Glutamatergic neuron (in vitro differentiated cells): ENCODE results near the gene HS3ST3B1. TPM values are rescaled to one million over a fixed set of nuclear protein-coding genes. Genes with fewer than 3 reads are reported as not detected.

Source experiments
- DNase-seq: peaks from one replicate; pipeline ENCODE4 v3.0.0; 2022
- H3K27ac Mint-ChIP-seq: one replicate; pipeline ENCODE4 v1.8.0; 2020; ENCODE audit warnings: mild to moderate bottlenecking, mixed read lengths, inconsistent platforms; ENCODE audit not compliant: unreplicated experiment
- H3K27me3 Mint-ChIP-seq: one replicate; pipeline ENCODE4 v1.8.0; 2020; ENCODE audit warnings: mild to moderate bottlenecking, moderate library complexity, mixed read lengths, inconsistent platforms; ENCODE audit not compliant: unreplicated experiment
- H3K36me3 Mint-ChIP-seq: one replicate; pipeline ENCODE4 v1.8.0; 2020; ENCODE audit warnings: mild to moderate bottlenecking, mixed read lengths, inconsistent platforms; ENCODE audit not compliant: unreplicated experiment
- H3K4me1 Mint-ChIP-seq: one replicate; pipeline ENCODE4 v1.8.0; 2020; ENCODE audit warnings: mild to moderate bottlenecking, low read depth, mixed read lengths, inconsistent platforms; ENCODE audit not compliant: unreplicated experiment
- H3K4me3 Mint-ChIP-seq: one replicate; pipeline ENCODE4 v1.8.0; 2020; ENCODE audit warnings: mild to moderate bottlenecking, mixed read lengths, inconsistent platforms; ENCODE audit not compliant: unreplicated experiment
- H3K9me3 Mint-ChIP-seq: one replicate; pipeline ENCODE4 v1.8.0; 2020; ENCODE audit warnings: mild to moderate bottlenecking, moderate library complexity, mixed read lengths, inconsistent platforms; ENCODE audit not compliant: unreplicated experiment
- CTCF ChIP-seq: fragments of 200-600 bp; sonication (generic); IDR thresholded peaks from one replicate; pipeline ENCODE4 v1.5.0; 2021; ENCODE audit not compliant: partially characterized antibody, unreplicated experiment
- total RNA-seq: library from RNA; stranded (reverse); fragmentation: NEBNext Ultra II Directional; extraction: Animal tissue kit (Norgen Biotek cat#: 25700); gene quantifications from one replicate; pipeline ENCODE4 v1.2.1, GENCODE V29; 2021; ENCODE audit not compliant: unreplicated experiment

HS3ST3B1 gene
- total RNA-seq, 1 donor from 2014 or later = 2.4 TPM

GRCh38 chr17:14321476-14321949, 20.6 kb downstream of the HS3ST3B1 start:
- no peak overlapping the region for H3K27ac Mint-ChIP-seq
- DNase-seq = no peak
- no peak for TF ChIP-seq CTCF

GRCh38 chr17:14321980-14322776, 21.3 kb downstream of the HS3ST3B1 start:
- no peak overlapping the region for H3K4me3 Mint-ChIP-seq
- peaks cover 3% of the 10 kb centered on the region for H3K27me3 Mint-ChIP-seq
- no peak for TF ChIP-seq CTCF
- H3K4me1 Mint-ChIP-seq = peaks cover 12% of the 10 kb centered on the region
- H3K27ac Mint-ChIP-seq = no peak overlapping the region
- no peaks in the 10 kb centered on the region for H3K9me3 Mint-ChIP-seq
- DNase-seq = no peak
- no peaks in the 10 kb centered on the region for H3K36me3 Mint-ChIP-seq

More at GRCh38 chr17:14321476-14321949, 20.6 kb downstream of the HS3ST3B1 start:
- Mint-ChIP-seq H3K27me3 (peaks cover 3% of the 10 kb centered on the region), H3K9me3 (no peaks in the 10 kb centered on the region), H3K36me3 (no peaks in the 10 kb centered on the region), H3K4me1 (peaks cover 12% of the 10 kb centered on the region), H3K4me3 (no peak overlapping the region)

- H3K4me3 Mint-ChIP-seq = no peak overlapping the region
- peaks cover 1% of the 10 kb centered on the region for H3K27me3 Mint-ChIP-seq
- no peaks in the 10 kb centered on the region for H3K9me3 Mint-ChIP-seq
- no peaks in the 10 kb centered on the region for H3K36me3 Mint-ChIP-seq
- no peak for DNase-seq
- H3K27ac Mint-ChIP-seq = no peak overlapping the region
- peaks cover 5% of the 10 kb centered on the region for H3K4me1 Mint-ChIP-seq
- TF ChIP-seq CTCF = no peak
These were observed 22.7 kb downstream of the HS3ST3B1 start for GRCh38 chr17:14323522-14323981.

- no peak for TF ChIP-seq CTCF
- Mint-ChIP-seq H3K36me3 (no peaks in the 10 kb centered on the region), H3K27me3 (peaks cover 3% of the 10 kb centered on the region), H3K9me3 (peaks cover 2% of the 10 kb centered on the region), H3K4me3 (no peak overlapping the region), H3K4me1 (peaks cover 3% of the 10 kb centered on the region), H3K27ac (no peak overlapping the region)
- DNase-seq = no peak
These were observed 24.8 kb downstream of the HS3ST3B1 start for GRCh38 chr17:14325618-14326167.
